Stimulated activated CD8-positive, alpha-beta memory T cell treated with anti-CD3 and anti-CD28 coated beads, Interleukin-15, amount 100 ng/mL, for 4 hours (primary cell): ENCODE measurements around the gene LPP.
"Not testable (repeated sequence)": the region's sequence is repeated elsewhere in the genome, so short reads cannot be mapped to it uniquely, and the experiment has no call there.

Experiments
- DNase-seq, 2 donors: peaks; one replicate each; pipeline ENCODE4 v3.0.0-alpha.2; 2020; ENCODE audit warnings: low read depth in 2 of 2

The LPP gene

GRCh38 chr3:188624828-188625227 lies 470.9 kb downstream of the LPP start:
- DNase-seq, result no peak

GRCh38 chr3:188627652-188628051 lies 473.7 kb downstream of the LPP start:
- no peak for DNase-seq

- DNase-seq, result no peak
These were observed 477.5 kb downstream of the LPP start for GRCh38 chr3:188631291-188632010.

DNA sequence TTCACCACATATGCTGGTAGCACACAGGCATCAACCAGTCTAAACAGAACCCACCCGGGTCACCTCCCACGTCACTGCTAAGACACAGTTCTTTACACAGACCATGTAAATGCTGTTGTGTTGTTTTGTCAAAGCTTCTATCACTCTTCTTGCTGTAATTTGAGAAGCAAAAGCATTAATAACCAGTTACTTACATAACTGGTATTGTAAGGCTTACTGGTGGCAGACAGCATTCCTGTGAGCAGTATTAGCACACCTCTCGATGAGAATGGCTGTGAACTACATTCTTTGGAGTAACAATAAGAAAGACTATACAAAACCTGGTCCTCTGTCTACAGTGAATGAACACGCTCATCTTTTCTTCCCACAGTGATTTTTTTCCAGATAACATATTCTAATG lies 479.2 kb downstream of the LPP start:
- DNase-seq, result no peak

- no peak for DNase-seq
These were observed 480.3 kb downstream of the LPP start for GRCh38 chr3:188634285-188634684.

GRCh38 chr3:188635258-188636042 lies 481.5 kb downstream of the LPP start:
- no peak for DNase-seq

DNA sequence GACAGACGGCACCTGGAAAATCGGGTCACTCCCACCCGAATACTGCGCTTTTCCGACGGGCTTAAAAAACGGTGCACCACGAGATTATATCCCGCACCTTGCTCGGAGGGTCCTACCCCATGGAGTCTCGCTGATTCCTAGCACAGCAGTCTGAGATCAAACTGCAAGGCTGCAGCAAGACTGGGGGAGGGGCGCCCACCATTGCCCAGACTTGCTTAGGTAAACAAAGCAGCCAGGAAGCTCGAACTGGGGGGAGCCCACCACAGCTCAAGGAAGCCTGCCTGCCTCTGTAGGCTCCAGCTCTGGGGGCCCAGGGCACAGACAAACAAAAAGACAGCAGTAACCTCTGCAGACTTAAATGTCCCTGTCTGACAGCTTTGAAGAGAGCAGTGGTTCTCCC lies 482.3 kb downstream of the LPP start:
- not testable (repeated sequence) for DNase-seq

DNA sequence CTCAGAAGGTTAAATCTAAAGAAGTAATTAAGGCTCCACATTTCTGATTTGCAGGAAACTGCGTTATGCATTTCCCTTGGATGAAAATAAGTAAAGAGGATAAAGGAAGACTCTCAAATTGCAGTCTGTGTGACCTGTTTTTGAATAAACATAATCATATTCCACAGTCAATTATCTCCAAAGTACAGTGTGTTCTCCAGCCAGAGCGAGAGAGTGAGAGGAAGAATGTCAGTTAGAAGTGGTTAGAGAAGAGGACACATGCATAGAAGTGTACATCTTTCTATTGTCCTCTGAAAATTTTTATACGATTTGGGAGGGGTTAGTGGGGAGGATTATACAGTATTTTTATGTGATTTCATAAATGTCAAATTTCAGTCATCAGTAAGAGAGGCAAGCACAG lies 487.1 kb downstream of the LPP start:
- no peak for DNase-seq

DNA sequence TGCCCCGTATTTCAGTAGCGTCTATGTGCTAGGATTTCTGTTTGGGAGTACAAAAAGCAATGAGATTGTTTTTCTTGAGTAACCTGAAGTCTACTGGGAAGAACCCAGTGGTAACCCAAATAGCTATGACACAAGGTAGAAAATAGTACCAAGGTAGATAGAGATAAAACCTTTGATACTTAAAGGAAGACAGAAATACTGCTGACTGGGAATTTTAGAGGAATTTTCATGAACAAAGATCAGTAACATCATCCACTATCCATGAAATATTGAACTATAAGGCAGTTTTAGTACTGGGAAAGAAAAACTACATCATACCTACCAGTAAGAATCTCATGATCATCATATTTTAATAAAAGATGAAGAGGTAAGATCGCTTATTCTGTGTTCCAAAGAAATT lies 489.8 kb downstream of the LPP start:
- no peak for DNase-seq

DNA sequence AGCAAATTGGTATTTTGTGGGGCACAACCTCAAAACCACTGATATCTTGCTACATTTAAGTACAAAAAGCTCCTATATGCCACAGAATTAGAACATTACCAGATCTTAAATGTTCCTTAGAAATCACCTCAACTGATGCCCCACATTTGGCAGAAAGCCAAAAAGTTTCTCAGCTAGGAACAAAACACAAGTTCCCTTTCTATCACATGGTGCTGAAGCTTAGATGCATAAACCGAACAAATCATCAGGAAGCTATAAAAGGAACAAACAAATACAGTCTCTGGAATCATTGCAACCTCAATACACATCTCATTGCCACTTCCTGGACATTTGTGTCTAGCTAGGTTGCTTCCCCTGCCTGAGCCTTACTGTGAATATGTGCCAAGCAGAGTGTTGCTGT lies 492.6 kb downstream of the LPP start:
- no peak for DNase-seq

DNA sequence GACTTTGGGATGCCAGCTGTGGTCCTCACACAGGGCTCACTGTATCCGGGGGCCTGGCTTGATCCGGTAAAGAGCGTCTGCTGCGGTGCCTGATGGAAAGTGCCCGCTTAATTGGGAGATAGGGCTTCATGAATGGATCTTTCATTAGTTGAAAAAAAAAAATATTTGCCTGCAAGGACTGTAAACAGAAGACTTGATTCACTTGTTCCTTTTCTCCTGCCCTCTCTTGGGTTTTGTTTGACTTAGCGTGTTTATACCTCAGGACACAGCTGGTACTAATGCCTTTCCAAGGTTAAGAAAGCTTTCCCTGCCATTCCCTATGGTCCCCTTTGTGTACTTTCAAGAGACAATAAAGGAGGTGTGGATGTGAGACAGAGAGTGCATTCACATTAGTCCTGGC lies 493.3 kb downstream of the LPP start:
- DNase-seq, result no peak

DNA sequence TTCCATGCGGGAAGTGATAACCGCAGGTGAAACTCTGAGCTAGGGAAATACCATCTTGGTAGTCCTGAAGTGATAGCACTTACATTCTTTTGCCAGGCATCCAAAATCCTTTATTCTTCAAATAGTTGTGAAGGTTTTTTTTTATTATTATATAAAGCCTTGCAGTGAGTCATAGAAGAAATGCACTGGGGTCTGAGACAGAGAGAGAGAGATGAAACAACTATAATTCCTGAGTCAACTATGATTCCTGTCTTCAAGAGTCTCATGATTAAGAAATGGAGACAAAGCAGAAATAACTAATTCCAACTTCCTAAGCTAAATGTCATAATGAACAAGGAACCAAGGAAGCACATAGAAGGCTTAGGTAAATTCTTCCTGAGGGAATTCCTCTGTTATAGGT lies 495.6 kb downstream of the LPP start:
- DNase-seq, result no peak

DNA sequence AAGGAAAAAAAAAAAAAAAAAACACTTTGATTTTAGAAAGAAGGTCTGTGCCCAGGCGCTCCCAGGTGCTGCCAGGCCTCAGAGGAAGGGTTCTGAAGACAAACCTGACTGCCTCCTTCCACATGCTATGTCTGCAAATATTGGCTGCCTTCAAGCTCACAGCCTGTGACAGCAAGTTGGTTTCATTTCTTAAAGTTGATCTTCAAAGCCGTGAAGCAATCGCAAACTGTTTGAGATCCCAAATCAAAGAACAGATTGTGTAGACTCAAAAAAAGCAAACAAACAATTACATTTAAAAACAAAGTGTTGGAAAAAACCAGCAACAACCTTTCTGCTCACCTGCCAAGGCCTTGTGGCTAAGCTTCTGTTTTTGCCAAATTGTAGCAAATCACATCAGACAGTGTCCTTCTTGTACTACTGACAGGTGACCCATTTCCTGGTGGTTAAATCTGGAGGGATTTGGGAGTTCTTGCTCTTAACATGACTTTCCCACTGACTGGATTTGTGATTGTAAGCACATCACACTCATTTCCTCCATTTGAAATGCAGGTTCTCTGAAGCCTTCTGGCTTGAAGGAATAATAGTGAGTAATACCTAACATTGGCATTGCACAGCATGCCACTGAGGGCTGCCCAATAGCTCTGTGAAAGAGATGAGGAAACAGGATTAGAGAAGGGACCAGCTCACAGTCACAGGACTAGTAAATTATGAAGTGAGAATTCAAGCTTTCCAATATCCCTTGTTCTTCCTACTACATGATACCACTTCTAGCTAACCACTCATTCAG lies 502.4 kb downstream of the LPP start:
- DNase-seq, result no peak

GRCh38 chr3:188658606-188659005 lies 504.6 kb downstream of the LPP start:
- DNase-seq, result no peak

- no peak for DNase-seq
These were observed 505.6 kb downstream of the LPP start for GRCh38 chr3:188659449-188660090.

GRCh38 chr3:188660415-188660814 lies 506.5 kb downstream of the LPP start:
- no peak for DNase-seq

DNA sequence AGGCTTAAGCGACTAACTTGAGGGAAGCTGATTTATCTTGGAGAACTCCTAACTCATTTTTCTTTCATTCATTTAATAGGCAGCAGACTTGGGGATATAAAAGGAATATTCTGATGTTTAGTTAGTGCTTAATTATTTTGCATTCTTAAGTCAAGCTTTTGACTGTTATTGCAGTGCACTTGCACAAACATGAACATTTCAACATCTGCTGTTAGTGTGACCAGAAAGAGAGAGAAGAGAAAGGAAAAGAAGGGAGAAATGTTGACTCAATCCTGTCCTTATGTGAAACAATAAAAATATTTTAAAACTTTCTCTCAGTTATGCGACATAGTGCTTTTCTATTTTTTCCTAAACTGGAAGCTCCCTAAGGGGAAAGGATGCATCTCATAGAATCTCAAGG lies 507.8 kb downstream of the LPP start:
- DNase-seq, result no peak

GRCh38 chr3:188662214-188662613 lies 508.3 kb downstream of the LPP start:
- no peak for DNase-seq

- DNase-seq, result no peak
These were observed 508.8 kb downstream of the LPP start for GRCh38 chr3:188662795-188663194.

GRCh38 chr3:188663839-188664238 lies 509.9 kb downstream of the LPP start:
- no peak for DNase-seq

DNA sequence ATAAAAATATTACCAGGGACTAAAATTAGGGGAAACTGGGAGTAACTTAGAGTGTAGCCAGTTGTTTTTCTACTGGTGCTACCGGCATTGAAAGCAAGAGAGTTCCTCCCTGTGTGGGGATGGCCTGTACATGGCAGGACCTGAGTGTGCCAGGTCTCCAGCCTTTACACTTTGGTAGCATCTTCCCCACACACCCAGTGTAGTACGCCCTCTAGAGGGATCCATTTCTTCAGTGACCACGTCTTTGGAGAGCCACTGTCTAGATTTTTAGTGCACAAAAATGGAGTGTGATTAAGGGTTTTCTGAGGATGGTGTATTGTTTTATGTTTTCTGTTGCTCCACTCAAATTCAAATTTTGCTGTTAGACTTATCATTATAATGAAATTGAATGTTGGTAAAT lies 510.8 kb downstream of the LPP start:
- no peak for DNase-seq

DNA sequence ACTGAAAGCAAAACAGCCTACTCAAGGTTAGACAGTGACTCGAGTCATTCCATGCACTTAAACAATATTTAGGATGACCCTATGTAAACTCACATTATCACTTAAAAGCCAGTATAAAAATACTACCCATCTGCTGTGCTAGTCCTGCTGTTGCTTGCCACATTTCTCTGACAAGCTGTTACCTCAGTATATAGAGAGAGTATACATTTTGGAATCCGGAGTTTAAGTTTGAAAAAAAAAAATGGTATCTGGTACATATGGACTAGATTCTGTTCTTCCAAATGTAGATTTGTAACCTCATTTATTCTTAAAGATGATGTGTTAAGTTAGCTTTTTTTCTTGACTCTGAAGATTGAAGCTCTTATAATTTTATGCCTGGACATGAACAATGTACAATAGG lies 514.0 kb downstream of the LPP start:
- DNase-seq, result no peak
